GM12878 (cell line): ENCODE measurements around the gene IQCH.
A peak's percentile ranks its signal among the peaks of the same experiment; 100 is the strongest.

Experiments used
- CHD4 ChIP-seq: fragments of 200-600 bp; sonication (generic); IDR thresholded peaks from 2 replicates; pipeline ENCODE4 v1.6.1; 2016; ENCODE audit warnings: mild to moderate bottlenecking
- CTCF ChIP-seq, 3 experiments: IDR thresholded peaks in 2 of 3; conservative IDR thresholded peaks in 1 of 3; 2 replicates each; pipeline ENCODE4 v1.5.1; 2011; ENCODE audit warnings: low read depth in 3 of 3, low read length in 3 of 3, mild to moderate bottlenecking in 3 of 3, control low read depth in 2 of 3, moderate library complexity in 2 of 3, inconsistent platforms in 1 of 3, mixed read lengths in 1 of 3; ENCODE audit not compliant: control insufficient read depth in 2 of 3, insufficient read depth in 1 of 3; ENCODE audit errors: extremely low read depth in 1 of 3
- FOXM1 ChIP-seq: IDR thresholded peaks from 2 replicates; pipeline ENCODE4 v1.6.1; 2012; ENCODE audit warnings: low read depth, mild to moderate bottlenecking, inconsistent platforms, low read length, moderate library complexity
- NFIC ChIP-seq: IDR thresholded peaks from 2 replicates; pipeline ENCODE4 v1.6.1; 2012; ENCODE audit warnings: low read depth, mild to moderate bottlenecking, inconsistent platforms, low read length, moderate library complexity
- PAX8 ChIP-seq: fragments of 450-650 bp; IDR thresholded peaks from 2 replicates; pipeline ENCODE4 v1.6.1; 2017; ENCODE audit warnings: mild to moderate bottlenecking, moderate library complexity
- POLR2AphosphoS5 ChIP-seq: IDR thresholded peaks from 2 replicates; pipeline ENCODE4 v1.6.1; 2011; ENCODE audit warnings: mild to moderate bottlenecking, low read length, inconsistent platforms
- RFX5 ChIP-seq: IDR thresholded peaks from 2 replicates; pipeline ENCODE4 v1.6.1; 2011; ENCODE audit warnings: low read depth, low read length, improper control_type of control experiment
- SMARCA5 ChIP-seq: fragments of 450-650 bp; IDR thresholded peaks from 2 replicates; pipeline ENCODE4 v1.6.1; 2017; ENCODE audit warnings: mild to moderate bottlenecking
- TAF1 ChIP-seq: IDR thresholded peaks from 2 replicates; pipeline ENCODE4 v1.6.1; 2011; ENCODE audit warnings: mild to moderate bottlenecking, low read depth, low read length, borderline replicate concordance
- ZBTB33 ChIP-seq: fragments of 450-650 bp; IDR thresholded peaks from 2 replicates; pipeline ENCODE4 v1.6.1; 2017; ENCODE audit warnings: mild to moderate bottlenecking

- TF ChIP-seq NFIC (no peak), CTCF (IDR thresholded peaks at IDR 0.05 in 2 of 3, conservative IDR thresholded peaks at IDR 0.05 in 1 of 3; ENCODE audit: control insufficient read depth in 2 of 3, extremely low read depth in 1 of 3, insufficient read depth in 1 of 3, low read depth in 3 of 3, low read length in 3 of 3) (no peak), ZBTB33 (no peak), RFX5 (no peak), POLR2AphosphoS5 (peak; percentile 59), TAF1 (peak; percentile 76; the same call in 1 of the 2 replicates), FOXM1 (no peak), PAX8 (no peak), CHD4 (no peak), SMARCA5 (peak; percentile 72; the same call in 1 of the 2 replicates)
Observed at GRCh38 chr15:67542420-67543347, 288.1 kb downstream of the IQCH start, which contains the start of gene MAP2K5.
